Measurements from ENCODE around the gene UGT2B11.

GRCh38 chr4:69239092-69239491 lies 24.5 kb upstream of the UGT2B11 start:
- no peak for TF ChIP-seq EZH2 (IDR thresholded peaks at IDR 0.05)
- no peak for TF ChIP-seq POLR2AphosphoS5 (IDR thresholded peaks at IDR 0.05; ENCODE audit: borderline replicate concordance, low read depth, low read length)

All from SK-N-MC (cell line).